Mesothelial cell of epicardium (in vitro differentiated cells): Measurements from ENCODE around the gene EPHA10. TPM values are rescaled to one million over a fixed set of nuclear protein-coding genes. Genes with fewer than 3 reads are reported as not detected.
"Not testable (repeated sequence)": the region's sequence is repeated elsewhere in the genome, so short reads cannot be mapped to it uniquely, and the experiment has no call there.

Experiments
- DNase-seq, 2 experiments: peaks; one replicate each; pipeline ENCODE4 v3.0.0; 2021; ENCODE audit warnings: low spot score in 2 of 2; ENCODE audit not compliant: unreplicated experiment in 2 of 2
- H3K27ac Mint-ChIP-seq: 2 replicates; pipeline ENCODE4 v1.8.0; 2021; ENCODE audit warnings: mixed read lengths
- H3K27me3 Mint-ChIP-seq: 2 replicates; pipeline ENCODE4 v1.8.0; 2021; ENCODE audit warnings: low read depth, mixed read lengths
- H3K36me3 Mint-ChIP-seq: 2 replicates; pipeline ENCODE4 v1.8.0; 2021; ENCODE audit warnings: mixed read lengths
- H3K4me1 Mint-ChIP-seq: 2 replicates; pipeline ENCODE4 v1.8.0; 2021; ENCODE audit warnings: mixed read lengths
- H3K4me3 Mint-ChIP-seq: 2 replicates; pipeline ENCODE4 v1.8.0; 2021; ENCODE audit warnings: mild to moderate bottlenecking, moderate library complexity, mixed read lengths
- H3K9me3 Mint-ChIP-seq: 2 replicates; pipeline ENCODE4 v1.8.0; 2021; ENCODE audit warnings: mixed read lengths
- total RNA-seq: library from RNA; stranded (reverse); gene quantifications from 3 replicates; pipeline ENCODE4 v1.2.1, GENCODE V29; 2021
- TF ChIP-seq, protein P1 (sequence below): fragments of 200-600 bp; sonication (generic); IDR thresholded peaks from one replicate; pipeline ENCODE4 v1.5.0; 2021; ENCODE audit warnings: antibody characterized with exemption; ENCODE audit not compliant: unreplicated experiment

The EPHA10 gene
- total RNA-seq, 1 donor from 2014 or later = 0.18 TPM

- H3K27me3 Mint-ChIP-seq = peaks cover 66% of the 10 kb centered on the region
- no peak overlapping the region for H3K27ac Mint-ChIP-seq
- no peak for DNase-seq
- H3K4me1 Mint-ChIP-seq = no peaks in the 10 kb centered on the region
- H3K36me3 Mint-ChIP-seq = no peaks in the 10 kb centered on the region
- H3K4me3 Mint-ChIP-seq = no peak overlapping the region
- TF ChIP-seq, protein P1, sequence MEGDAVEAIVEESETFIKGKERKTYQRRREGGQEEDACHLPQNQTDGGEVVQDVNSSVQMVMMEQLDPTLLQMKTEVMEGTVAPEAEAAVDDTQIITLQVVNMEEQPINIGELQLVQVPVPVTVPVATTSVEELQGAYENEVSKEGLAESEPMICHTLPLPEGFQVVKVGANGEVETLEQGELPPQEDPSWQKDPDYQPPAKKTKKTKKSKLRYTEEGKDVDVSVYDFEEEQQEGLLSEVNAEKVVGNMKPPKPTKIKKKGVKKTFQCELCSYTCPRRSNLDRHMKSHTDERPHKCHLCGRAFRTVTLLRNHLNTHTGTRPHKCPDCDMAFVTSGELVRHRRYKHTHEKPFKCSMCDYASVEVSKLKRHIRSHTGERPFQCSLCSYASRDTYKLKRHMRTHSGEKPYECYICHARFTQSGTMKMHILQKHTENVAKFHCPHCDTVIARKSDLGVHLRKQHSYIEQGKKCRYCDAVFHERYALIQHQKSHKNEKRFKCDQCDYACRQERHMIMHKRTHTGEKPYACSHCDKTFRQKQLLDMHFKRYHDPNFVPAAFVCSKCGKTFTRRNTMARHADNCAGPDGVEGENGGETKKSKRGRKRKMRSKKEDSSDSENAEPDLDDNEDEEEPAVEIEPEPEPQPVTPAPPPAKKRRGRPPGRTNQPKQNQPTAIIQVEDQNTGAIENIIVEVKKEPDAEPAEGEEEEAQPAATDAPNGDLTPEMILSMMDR = no peak
- H3K9me3 Mint-ChIP-seq = peaks cover 5% of the 10 kb centered on the region
Observed at GRCh38 chr1:37746806-37747205, 18.1 kb downstream of the EPHA10 start.

DNA sequence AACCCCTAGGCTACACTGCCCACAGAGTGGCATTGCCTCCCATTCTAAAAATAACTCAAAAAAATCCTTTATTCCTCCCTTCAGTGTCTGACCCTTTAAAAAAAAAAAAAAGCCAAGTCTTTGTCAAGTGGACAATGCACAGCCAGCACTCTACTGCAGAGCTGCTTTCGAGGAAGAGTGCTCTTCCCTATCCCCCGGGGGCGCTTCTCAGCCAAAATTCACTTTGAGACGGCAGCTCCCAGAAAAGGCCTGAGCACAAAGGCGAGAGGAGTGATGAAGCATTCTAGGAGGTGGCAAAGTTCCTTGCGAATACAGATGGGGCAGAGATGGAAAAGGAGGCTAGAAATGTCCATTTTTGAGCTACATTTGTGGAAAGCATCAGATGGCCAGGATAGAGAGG is 23.3 kb downstream of the EPHA10 start:
- no peak for DNase-seq
- Mint-ChIP-seq H3K4me1 (no peaks in the 10 kb centered on the region), H3K4me3 (no peak overlapping the region), H3K27ac (no peak overlapping the region), H3K36me3 (no peaks in the 10 kb centered on the region), H3K9me3 (peaks cover 8% of the 10 kb centered on the region), H3K27me3 (peaks cover 58% of the 10 kb centered on the region)
- TF ChIP-seq, protein P1 = no peak

- H3K9me3 Mint-ChIP-seq = peaks cover 7% of the 10 kb centered on the region
- H3K36me3 Mint-ChIP-seq = no peaks in the 10 kb centered on the region
- no peaks in the 10 kb centered on the region for H3K4me1 Mint-ChIP-seq
- no peak overlapping the region for H3K4me3 Mint-ChIP-seq
- DNase-seq = no peak
- peaks cover 57% of the 10 kb centered on the region for H3K27me3 Mint-ChIP-seq
- TF ChIP-seq, protein P1 = no peak
- H3K27ac Mint-ChIP-seq = no peak overlapping the region
Observed at GRCh38 chr1:37741130-37741529, 23.8 kb downstream of the EPHA10 start.

- no peaks in the 10 kb centered on the region for H3K4me1 Mint-ChIP-seq
- TF ChIP-seq, protein P1 = no peak
- H3K4me3 Mint-ChIP-seq = no peak overlapping the region
- H3K27ac Mint-ChIP-seq = no peak overlapping the region
- no peak for DNase-seq
- peaks cover 66% of the 10 kb centered on the region for H3K27me3 Mint-ChIP-seq
- peaks cover 7% of the 10 kb centered on the region for H3K9me3 Mint-ChIP-seq
- H3K36me3 Mint-ChIP-seq = no peaks in the 10 kb centered on the region
Observed at GRCh38 chr1:37739222-37739621, 25.7 kb downstream of the EPHA10 start.

GRCh38 chr1:37738619-37739018 is 26.3 kb downstream of the EPHA10 start:
- H3K4me3 Mint-ChIP-seq, H3K4me1 Mint-ChIP-seq, H3K27ac Mint-ChIP-seq, H3K9me3 Mint-ChIP-seq, H3K36me3 Mint-ChIP-seq, DNase-seq: not testable (repeated sequence)
- H3K27me3 Mint-ChIP-seq = peaks cover 69% of the 10 kb centered on the region

DNA sequence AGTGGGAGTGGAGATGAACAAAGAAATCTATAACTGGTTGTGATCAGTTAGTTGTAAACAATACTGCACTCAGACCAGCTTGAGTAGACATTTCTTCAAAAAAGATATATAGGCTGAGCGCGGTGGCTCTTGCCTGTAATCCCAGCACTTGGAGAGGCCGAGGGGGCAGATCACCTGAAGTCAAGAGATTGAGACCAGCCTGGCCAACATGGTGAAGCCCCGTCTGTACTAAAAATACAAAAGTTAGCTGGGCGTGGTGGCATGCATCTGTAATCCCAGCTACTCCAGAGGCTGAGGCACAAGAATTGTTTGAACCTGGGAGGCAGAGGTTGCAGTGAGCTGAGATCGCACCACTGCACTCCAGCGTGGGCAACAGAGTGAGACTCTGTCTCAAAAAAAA is 26.9 kb downstream of the EPHA10 start:
- not testable (repeated sequence) for H3K27ac Mint-ChIP-seq, DNase-seq, H3K36me3 Mint-ChIP-seq, H3K9me3 Mint-ChIP-seq, H3K4me3 Mint-ChIP-seq, H3K4me1 Mint-ChIP-seq
- H3K27me3 Mint-ChIP-seq = peaks cover 72% of the 10 kb centered on the region
